WTC11 (cell line): Measurements from ENCODE around the gene PITX1. TPM values are rescaled to one million over a fixed set of nuclear protein-coding genes. Genes with fewer than 3 reads are reported as not detected.

Experiments
- ATAC-seq: fragments of 200-7000 bp; cut with Tn5 transposase; 2 replicates; pipeline ENCODE4 v1.10.0; 2021; ENCODE audit warnings: mild to moderate bottlenecking, moderate library complexity
- CTCF ChIA-PET: fragments of 300-600 bp; sonication (Branson Sonifier 250); formaldehyde crosslinking; loops from one replicate; lab custom pipeline; 2021; ENCODE audit warnings: antibody characterized with exemption; lab: Charles Lee
- POLR2A ChIA-PET: fragments of 350-600 bp; sonication (Branson Sonifier 250); formaldehyde crosslinking; loops from one replicate; lab custom pipeline; 2021; ENCODE audit warnings: antibody characterized with exemption; lab: Charles Lee
- DNase-seq: peaks from one replicate; pipeline ENCODE4 v3.0.0; 2021; ENCODE audit warnings: low spot score
- H3K27ac Mint-ChIP-seq: 2 replicates; pipeline ENCODE4 v1.8.0; 2021; ENCODE audit warnings: mixed read lengths
- H3K27me3 Mint-ChIP-seq: 2 replicates; pipeline ENCODE4 v1.8.0; 2021; ENCODE audit warnings: low read depth, mild to moderate bottlenecking, moderate library complexity, mixed read lengths
- H3K36me3 Mint-ChIP-seq: 2 replicates; pipeline ENCODE4 v1.8.0; 2021; ENCODE audit warnings: mixed read lengths
- H3K4me1 Mint-ChIP-seq: 2 replicates; pipeline ENCODE4 v1.8.0; 2022; ENCODE audit warnings: mixed read lengths
- H3K4me3 Mint-ChIP-seq: 2 replicates; pipeline ENCODE4 v1.8.0; 2021; ENCODE audit warnings: mild to moderate bottlenecking, moderate library complexity, mixed read lengths
- H3K9me3 Mint-ChIP-seq: 2 replicates; pipeline ENCODE4 v1.8.0; 2021; ENCODE audit warnings: mixed read lengths
- FOXJ3 ChIP-seq: sonication (generic); formaldehyde crosslinking; IDR thresholded peaks from 2 replicates; pipeline ENCODE4 v1.9.0; 2021; ENCODE audit warnings: missing genetic modification reagents, mild to moderate bottlenecking, borderline replicate concordance
- GRHL2 ChIP-seq: fragments of 250-450 bp; sonication (Bioruptor Pico); IDR thresholded peaks from 2 replicates; pipeline ENCODE4 v1.8.0; 2022; ENCODE audit warnings: mild to moderate bottlenecking, moderate library complexity; ENCODE audit not compliant: insufficient replicate concordance, severe bottlenecking
- MYBL2 ChIP-seq: sonication (generic); formaldehyde crosslinking; IDR thresholded peaks from 2 replicates; pipeline ENCODE4 v1.8.1; 2023; ENCODE audit warnings: mild to moderate bottlenecking, moderate library complexity, missing genetic modification reagents
- RELA ChIP-seq: sonication (generic); formaldehyde crosslinking; IDR thresholded peaks from 2 replicates; pipeline ENCODE4 v1.8.1; 2022; ENCODE audit warnings: missing genetic modification reagents, mild to moderate bottlenecking, borderline replicate concordance
- SOX15 ChIP-seq: fragments of 250-450 bp; sonication (Bioruptor Pico); IDR thresholded peaks from 2 replicates; pipeline ENCODE4 v1.9.0; 2021; ENCODE audit warnings: mild to moderate bottlenecking
- TCF7 ChIP-seq: sonication (generic); formaldehyde crosslinking; IDR thresholded peaks from 2 replicates; pipeline ENCODE4 v1.8.0; 2022; ENCODE audit warnings: mild to moderate bottlenecking, low read depth, missing genetic modification reagents, moderate library complexity
- TEAD1 ChIP-seq: sonication (generic); formaldehyde crosslinking; IDR thresholded peaks from 2 replicates; pipeline ENCODE4 v1.8.0; 2022; ENCODE audit warnings: mild to moderate bottlenecking, missing genetic modification reagents
- ZNF219 ChIP-seq: sonication (generic); formaldehyde crosslinking; IDR thresholded peaks from 2 replicates; pipeline ENCODE4 v1.8.0; 2023; ENCODE audit warnings: missing genetic modification reagents, mild to moderate bottlenecking, borderline replicate concordance
- ZNF263 ChIP-seq: sonication (generic); formaldehyde crosslinking; IDR thresholded peaks from 2 replicates; pipeline ENCODE4 v1.8.1; 2022; ENCODE audit warnings: low read depth, mild to moderate bottlenecking, moderate library complexity, missing genetic modification reagents
- total RNA-seq: library from RNA; stranded (reverse); gene quantifications from 3 replicates; pipeline ENCODE4 v1.2.3, GENCODE V29; 2021
- TF ChIP-seq, protein P1 (sequence below): sonication (generic); formaldehyde crosslinking; IDR thresholded peaks from 2 replicates; pipeline ENCODE4 v1.8.1; 2022; ENCODE audit warnings: low read depth, mild to moderate bottlenecking, moderate library complexity, missing genetic modification reagents, borderline replicate concordance
- TF ChIP-seq, protein P2 (sequence below): fragments of 250-450 bp; sonication (Bioruptor Pico); IDR thresholded peaks from 2 replicates; pipeline ENCODE4 v1.9.0; 2021; ENCODE audit warnings: mild to moderate bottlenecking
- TF ChIP-seq, protein P3 (sequence below): sonication (generic); formaldehyde crosslinking; IDR thresholded peaks from 2 replicates; pipeline ENCODE4 v1.8.1; 2023; ENCODE audit warnings: mild to moderate bottlenecking, missing genetic modification reagents
- TF ChIP-seq, protein P4 (sequence below): sonication (generic); formaldehyde crosslinking; IDR thresholded peaks from 2 replicates; pipeline ENCODE4 v1.8.1; 2022; ENCODE audit warnings: low read depth, missing genetic modification reagents, borderline replicate concordance
- TF ChIP-seq, protein P5 (sequence below): sonication (generic); formaldehyde crosslinking; IDR thresholded peaks from 2 replicates; pipeline ENCODE4 v1.8.1; 2022; ENCODE audit warnings: mild to moderate bottlenecking, moderate library complexity, missing genetic modification reagents
- TF ChIP-seq, protein P6 (sequence below): sonication (generic); formaldehyde crosslinking; IDR thresholded peaks from 2 replicates; pipeline ENCODE4 v1.8.0; 2022; ENCODE audit warnings: mild to moderate bottlenecking, missing genetic modification reagents
- TF ChIP-seq, protein P7 (sequence below): sonication (generic); formaldehyde crosslinking; IDR thresholded peaks from 2 replicates; pipeline ENCODE4 v1.8.1; 2022; ENCODE audit warnings: missing genetic modification reagents, borderline replicate concordance
- TF ChIP-seq, protein P8 (sequence below): sonication (generic); formaldehyde crosslinking; IDR thresholded peaks from 2 replicates; pipeline ENCODE4 v1.8.1; 2023; ENCODE audit warnings: mild to moderate bottlenecking, missing genetic modification reagents, moderate library complexity

PITX1 gene
- total RNA-seq, 1 experiment from 2014 or later, result 0.13 TPM

DNA sequence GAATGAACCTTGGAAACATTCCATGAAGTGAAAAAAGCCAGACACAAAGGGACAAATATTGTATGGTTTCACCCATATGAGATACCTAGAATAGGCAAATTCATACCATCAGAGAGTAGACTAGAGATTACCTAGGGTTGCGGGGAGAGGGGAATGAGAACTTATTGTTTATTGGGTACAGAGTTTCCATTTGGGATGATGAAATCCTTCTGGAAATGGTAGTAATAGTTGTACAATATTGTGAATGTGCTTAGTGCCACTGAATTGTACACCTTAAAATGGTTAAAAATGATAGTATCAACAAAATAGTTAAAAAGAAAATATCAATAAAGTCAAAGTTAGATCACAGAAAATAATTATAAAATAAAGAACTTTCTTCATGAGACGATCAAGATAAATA lies 40.9 kb downstream of the PITX1 start (continued):
- TF ChIP-seq, protein P1, sequence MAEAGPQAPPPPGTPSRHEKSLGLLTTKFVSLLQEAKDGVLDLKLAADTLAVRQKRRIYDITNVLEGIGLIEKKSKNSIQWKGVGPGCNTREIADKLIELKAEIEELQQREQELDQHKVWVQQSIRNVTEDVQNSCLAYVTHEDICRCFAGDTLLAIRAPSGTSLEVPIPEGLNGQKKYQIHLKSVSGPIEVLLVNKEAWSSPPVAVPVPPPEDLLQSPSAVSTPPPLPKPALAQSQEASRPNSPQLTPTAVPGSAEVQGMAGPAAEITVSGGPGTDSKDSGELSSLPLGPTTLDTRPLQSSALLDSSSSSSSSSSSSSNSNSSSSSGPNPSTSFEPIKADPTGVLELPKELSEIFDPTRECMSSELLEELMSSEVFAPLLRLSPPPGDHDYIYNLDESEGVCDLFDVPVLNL (CRISPR knock-in tag), result no peak
- TF ChIP-seq, protein P2, sequence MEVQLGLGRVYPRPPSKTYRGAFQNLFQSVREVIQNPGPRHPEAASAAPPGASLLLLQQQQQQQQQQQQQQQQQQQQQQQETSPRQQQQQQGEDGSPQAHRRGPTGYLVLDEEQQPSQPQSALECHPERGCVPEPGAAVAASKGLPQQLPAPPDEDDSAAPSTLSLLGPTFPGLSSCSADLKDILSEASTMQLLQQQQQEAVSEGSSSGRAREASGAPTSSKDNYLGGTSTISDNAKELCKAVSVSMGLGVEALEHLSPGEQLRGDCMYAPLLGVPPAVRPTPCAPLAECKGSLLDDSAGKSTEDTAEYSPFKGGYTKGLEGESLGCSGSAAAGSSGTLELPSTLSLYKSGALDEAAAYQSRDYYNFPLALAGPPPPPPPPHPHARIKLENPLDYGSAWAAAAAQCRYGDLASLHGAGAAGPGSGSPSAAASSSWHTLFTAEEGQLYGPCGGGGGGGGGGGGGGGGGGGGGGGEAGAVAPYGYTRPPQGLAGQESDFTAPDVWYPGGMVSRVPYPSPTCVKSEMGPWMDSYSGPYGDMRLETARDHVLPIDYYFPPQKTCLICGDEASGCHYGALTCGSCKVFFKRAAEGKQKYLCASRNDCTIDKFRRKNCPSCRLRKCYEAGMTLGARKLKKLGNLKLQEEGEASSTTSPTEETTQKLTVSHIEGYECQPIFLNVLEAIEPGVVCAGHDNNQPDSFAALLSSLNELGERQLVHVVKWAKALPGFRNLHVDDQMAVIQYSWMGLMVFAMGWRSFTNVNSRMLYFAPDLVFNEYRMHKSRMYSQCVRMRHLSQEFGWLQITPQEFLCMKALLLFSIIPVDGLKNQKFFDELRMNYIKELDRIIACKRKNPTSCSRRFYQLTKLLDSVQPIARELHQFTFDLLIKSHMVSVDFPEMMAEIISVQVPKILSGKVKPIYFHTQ (CRISPR knock-in tag), result no peak
- no peak for TF ChIP-seq TCF7 (CRISPR knock-in tag)
- no peak for TF ChIP-seq SOX15 (CRISPR knock-in tag)
- no peak for TF ChIP-seq TEAD1
- TF ChIP-seq, all 79 proteins: peak for 0

DNA sequence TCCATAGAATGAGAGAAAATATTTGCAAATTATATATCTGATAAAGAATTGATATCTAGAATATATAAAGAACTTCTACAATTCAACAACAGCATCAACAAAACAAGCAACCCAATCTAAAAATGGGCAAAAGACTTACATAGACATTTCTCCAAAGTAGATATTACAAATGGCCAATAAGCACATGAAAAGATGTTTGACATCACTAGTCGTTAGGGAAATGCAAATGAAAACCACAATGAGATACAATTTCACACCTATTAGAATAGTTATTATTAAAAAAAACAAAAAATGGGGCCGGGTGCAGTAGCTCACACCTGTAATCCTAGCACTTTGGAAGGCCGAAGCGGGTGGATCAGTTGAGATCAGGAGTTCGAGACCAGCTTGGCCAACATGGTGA lies 41.9 kb downstream of the PITX1 start:
- no peak for DNase-seq
- Mint-ChIP-seq H3K4me3 (no peak overlapping the region), H3K9me3 (peaks cover 11% of the 10 kb centered on the region), H3K36me3 (0 out of 2 replicates have a peak, but pooled peaks cover 8% of the 10 kb centered on the region), H3K27me3 (peaks cover 11% of the 10 kb centered on the region), H3K4me1 (peaks cover 25% of the 10 kb centered on the region), H3K27ac (no peak overlapping the region)
- TF ChIP-seq FOXJ3 (CRISPR knock-in tag) (no peak), MYBL2 (no peak), GRHL2 (CRISPR knock-in tag) (no peak), RELA (CRISPR knock-in tag) (no peak), ZNF219 (CRISPR knock-in tag) (no peak), ZNF263 (CRISPR knock-in tag) (no peak)
- TF ChIP-seq, protein P3, sequence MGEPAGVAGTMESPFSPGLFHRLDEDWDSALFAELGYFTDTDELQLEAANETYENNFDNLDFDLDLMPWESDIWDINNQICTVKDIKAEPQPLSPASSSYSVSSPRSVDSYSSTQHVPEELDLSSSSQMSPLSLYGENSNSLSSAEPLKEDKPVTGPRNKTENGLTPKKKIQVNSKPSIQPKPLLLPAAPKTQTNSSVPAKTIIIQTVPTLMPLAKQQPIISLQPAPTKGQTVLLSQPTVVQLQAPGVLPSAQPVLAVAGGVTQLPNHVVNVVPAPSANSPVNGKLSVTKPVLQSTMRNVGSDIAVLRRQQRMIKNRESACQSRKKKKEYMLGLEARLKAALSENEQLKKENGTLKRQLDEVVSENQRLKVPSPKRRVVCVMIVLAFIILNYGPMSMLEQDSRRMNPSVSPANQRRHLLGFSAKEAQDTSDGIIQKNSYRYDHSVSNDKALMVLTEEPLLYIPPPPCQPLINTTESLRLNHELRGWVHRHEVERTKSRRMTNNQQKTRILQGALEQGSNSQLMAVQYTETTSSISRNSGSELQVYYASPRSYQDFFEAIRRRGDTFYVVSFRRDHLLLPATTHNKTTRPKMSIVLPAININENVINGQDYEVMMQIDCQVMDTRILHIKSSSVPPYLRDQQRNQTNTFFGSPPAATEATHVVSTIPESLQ, result no peak
- TF ChIP-seq, protein P4, sequence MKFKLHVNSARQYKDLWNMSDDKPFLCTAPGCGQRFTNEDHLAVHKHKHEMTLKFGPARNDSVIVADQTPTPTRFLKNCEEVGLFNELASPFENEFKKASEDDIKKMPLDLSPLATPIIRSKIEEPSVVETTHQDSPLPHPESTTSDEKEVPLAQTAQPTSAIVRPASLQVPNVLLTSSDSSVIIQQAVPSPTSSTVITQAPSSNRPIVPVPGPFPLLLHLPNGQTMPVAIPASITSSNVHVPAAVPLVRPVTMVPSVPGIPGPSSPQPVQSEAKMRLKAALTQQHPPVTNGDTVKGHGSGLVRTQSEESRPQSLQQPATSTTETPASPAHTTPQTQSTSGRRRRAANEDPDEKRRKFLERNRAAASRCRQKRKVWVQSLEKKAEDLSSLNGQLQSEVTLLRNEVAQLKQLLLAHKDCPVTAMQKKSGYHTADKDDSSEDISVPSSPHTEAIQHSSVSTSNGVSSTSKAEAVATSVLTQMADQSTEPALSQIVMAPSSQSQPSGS (CRISPR knock-in tag), result no peak
- TF ChIP-seq, protein P5, sequence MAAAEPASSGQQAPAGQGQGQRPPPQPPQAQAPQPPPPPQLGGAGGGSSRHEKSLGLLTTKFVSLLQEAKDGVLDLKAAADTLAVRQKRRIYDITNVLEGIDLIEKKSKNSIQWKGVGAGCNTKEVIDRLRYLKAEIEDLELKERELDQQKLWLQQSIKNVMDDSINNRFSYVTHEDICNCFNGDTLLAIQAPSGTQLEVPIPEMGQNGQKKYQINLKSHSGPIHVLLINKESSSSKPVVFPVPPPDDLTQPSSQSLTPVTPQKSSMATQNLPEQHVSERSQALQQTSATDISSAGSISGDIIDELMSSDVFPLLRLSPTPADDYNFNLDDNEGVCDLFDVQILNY, result no peak
- TF ChIP-seq, protein P6, sequence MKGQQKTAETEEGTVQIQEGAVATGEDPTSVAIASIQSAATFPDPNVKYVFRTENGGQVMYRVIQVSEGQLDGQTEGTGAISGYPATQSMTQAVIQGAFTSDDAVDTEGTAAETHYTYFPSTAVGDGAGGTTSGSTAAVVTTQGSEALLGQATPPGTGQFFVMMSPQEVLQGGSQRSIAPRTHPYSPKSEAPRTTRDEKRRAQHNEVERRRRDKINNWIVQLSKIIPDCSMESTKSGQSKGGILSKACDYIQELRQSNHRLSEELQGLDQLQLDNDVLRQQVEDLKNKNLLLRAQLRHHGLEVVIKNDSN, result no peak
- TF ChIP-seq, protein P7, sequence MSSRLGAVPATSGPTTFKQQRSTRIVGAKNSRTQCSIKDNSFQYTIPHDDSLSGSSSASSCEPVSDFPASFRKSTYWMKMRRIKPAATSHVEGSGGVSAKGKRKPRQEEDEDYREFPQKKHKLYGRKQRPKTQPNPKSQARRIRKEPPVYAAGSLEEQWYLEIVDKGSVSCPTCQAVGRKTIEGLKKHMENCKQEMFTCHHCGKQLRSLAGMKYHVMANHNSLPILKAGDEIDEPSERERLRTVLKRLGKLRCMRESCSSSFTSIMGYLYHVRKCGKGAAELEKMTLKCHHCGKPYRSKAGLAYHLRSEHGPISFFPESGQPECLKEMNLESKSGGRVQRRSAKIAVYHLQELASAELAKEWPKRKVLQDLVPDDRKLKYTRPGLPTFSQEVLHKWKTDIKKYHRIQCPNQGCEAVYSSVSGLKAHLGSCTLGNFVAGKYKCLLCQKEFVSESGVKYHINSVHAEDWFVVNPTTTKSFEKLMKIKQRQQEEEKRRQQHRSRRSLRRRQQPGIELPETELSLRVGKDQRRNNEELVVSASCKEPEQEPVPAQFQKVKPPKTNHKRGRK (CRISPR knock-in tag), result no peak
- TF ChIP-seq, protein P8, sequence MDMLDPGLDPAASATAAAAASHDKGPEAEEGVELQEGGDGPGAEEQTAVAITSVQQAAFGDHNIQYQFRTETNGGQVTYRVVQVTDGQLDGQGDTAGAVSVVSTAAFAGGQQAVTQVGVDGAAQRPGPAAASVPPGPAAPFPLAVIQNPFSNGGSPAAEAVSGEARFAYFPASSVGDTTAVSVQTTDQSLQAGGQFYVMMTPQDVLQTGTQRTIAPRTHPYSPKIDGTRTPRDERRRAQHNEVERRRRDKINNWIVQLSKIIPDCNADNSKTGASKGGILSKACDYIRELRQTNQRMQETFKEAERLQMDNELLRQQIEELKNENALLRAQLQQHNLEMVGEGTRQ (CRISPR knock-in tag), result no peak
- ChIA-PET POLR2A (no interaction called here), CTCF (no interaction called here)
- no peak for ATAC-seq
